ENCODE results near the gene ZNF827. TPM values are rescaled to one million over a fixed set of nuclear protein-coding genes. Genes with fewer than 3 reads are reported as not detected.

The ZNF827 gene
- total RNA-seq, 1 experiment from 2014 or later = 6.3 TPM

- Histone ChIP-seq H3K27me3 (ENCODE audit: control insufficient read depth, insufficient read depth, low read length) (no peaks in the 10 kb centered on the region), H3K4me3 (ENCODE audit: low read depth in 2 of 2, low read length in 2 of 2) (no peak overlapping the region), H3K9me3 (ENCODE audit: control insufficient read depth, insufficient read depth, low read depth, low read length) (no peaks in the 10 kb centered on the region), H3K27ac (ENCODE audit: low read length) (no peak overlapping the region), H3K4me1 (ENCODE audit: control insufficient read depth, insufficient read depth, low read length) (no peaks in the 10 kb centered on the region), H3K36me3 (ENCODE audit: control insufficient read depth, insufficient read depth, low read length) (no peaks in the 10 kb centered on the region)
- CTCF ChIA-PET = no interaction called here
- DNase-seq (ENCODE audit: low read depth, low spot score) (no peak), ATAC-seq (no peak)
- POLR2A ChIA-PET = no interaction called here
- in situ Hi-C loops (cut with HindIII; ENCODE audit: low pct_unique_long_range_greater_than_20kb, low sequenced_read_pairs) (no loop called here), intact Hi-C loops (cut with micrococcal nuclease; ENCODE audit: unreplicated experiment) (no loop called here)
- no TSS peak for BruUV-seq (replicated peaks)
- TF ChIP-seq SIN3A (IDR thresholded peaks at IDR 0.05; ENCODE audit: borderline replicate concordance, insufficient read depth, low read depth, low read length) (no peak), REST (IDR thresholded peaks at IDR 0.05; ENCODE audit: insufficient read depth in 1 of 2, low read depth in 2 of 2, low read length in 1 of 2) (no peak), POLR2AphosphoS5 (IDR thresholded peaks at IDR 0.05; ENCODE audit: low read depth, low read length) (no peak)
These were observed 172.3 kb downstream of the ZNF827 start for GRCh38 chr4:145766273-145766672.

- ChIA-PET POLR2A (no interaction called here), CTCF (no interaction called here)
- no peaks in the 10 kb centered on the region for H3K27me3 ChIP-seq (ENCODE audit: control insufficient read depth, insufficient read depth, low read length)
- no TSS peak for BruUV-seq (replicated peaks)
- H3K27ac ChIP-seq (ENCODE audit: low read length) = no peak overlapping the region
- ATAC-seq = no peak
- H3K9me3 ChIP-seq (ENCODE audit: control insufficient read depth, insufficient read depth, low read depth, low read length) = no peaks in the 10 kb centered on the region
- in situ Hi-C loops (cut with HindIII; ENCODE audit: low pct_unique_long_range_greater_than_20kb, low sequenced_read_pairs) (no loop called here), intact Hi-C loops (cut with micrococcal nuclease; ENCODE audit: unreplicated experiment) (no loop called here)
- H3K4me1 ChIP-seq (ENCODE audit: control insufficient read depth, insufficient read depth, low read length) = no peaks in the 10 kb centered on the region
- no peaks in the 10 kb centered on the region for H3K36me3 ChIP-seq (ENCODE audit: control insufficient read depth, insufficient read depth, low read length)
- DNase-seq (ENCODE audit: low read depth, low spot score) = no peak
- TF ChIP-seq REST (IDR thresholded peaks at IDR 0.05; ENCODE audit: insufficient read depth in 1 of 2, low read depth in 2 of 2, low read length in 1 of 2) (no peak), CTCF (IDR thresholded peaks at IDR 0.05) (no peak), TCF7L2 (IDR thresholded peaks at IDR 0.05; ENCODE audit: low read depth, low read length) (no peak), SIN3A (IDR thresholded peaks at IDR 0.05; ENCODE audit: borderline replicate concordance, insufficient read depth, low read depth, low read length) (no peak)
- H3K4me3 ChIP-seq (ENCODE audit: low read depth in 2 of 2, low read length in 2 of 2) = no peak overlapping the region
These were observed 175.2 kb downstream of the ZNF827 start for GRCh38 chr4:145763399-145763798.
